ENCODE data around the gene UGT1A8.

UGT1A8 gene

GRCh38 chr2:233658610-233659009 lies 41.2 kb downstream of the UGT1A8 start:
- CTCF ChIA-PET = no interaction called here
- TF ChIP-seq, protein P1, sequence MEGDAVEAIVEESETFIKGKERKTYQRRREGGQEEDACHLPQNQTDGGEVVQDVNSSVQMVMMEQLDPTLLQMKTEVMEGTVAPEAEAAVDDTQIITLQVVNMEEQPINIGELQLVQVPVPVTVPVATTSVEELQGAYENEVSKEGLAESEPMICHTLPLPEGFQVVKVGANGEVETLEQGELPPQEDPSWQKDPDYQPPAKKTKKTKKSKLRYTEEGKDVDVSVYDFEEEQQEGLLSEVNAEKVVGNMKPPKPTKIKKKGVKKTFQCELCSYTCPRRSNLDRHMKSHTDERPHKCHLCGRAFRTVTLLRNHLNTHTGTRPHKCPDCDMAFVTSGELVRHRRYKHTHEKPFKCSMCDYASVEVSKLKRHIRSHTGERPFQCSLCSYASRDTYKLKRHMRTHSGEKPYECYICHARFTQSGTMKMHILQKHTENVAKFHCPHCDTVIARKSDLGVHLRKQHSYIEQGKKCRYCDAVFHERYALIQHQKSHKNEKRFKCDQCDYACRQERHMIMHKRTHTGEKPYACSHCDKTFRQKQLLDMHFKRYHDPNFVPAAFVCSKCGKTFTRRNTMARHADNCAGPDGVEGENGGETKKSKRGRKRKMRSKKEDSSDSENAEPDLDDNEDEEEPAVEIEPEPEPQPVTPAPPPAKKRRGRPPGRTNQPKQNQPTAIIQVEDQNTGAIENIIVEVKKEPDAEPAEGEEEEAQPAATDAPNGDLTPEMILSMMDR (IDR thresholded peaks at IDR 0.05; ENCODE audit: control extremely low read depth, extremely low read depth, low read depth, missing control alignments) = no peak
- no peak for DNase-seq (ENCODE audit: extremely low spot score)
- POLR2A ChIA-PET = no interaction called here

DNA sequence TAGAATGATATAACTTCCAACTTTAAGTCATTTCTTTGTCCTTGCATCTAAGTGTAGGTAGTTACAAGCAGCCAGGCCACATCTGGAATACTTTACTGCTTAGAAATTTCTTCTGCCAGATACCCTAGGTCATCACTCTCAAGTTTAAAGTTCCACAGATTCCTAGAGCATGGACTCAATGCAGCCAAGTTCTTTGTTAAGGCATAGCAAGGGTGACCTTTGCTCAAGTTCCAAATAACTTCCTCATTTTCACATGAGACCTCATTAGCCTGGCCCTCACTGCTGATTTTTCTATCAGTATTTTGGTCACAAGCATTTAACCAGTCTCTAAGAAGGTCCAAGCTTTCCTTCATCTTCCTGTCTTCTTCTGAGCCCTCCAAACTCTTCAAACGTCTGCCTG lies 46.5 kb downstream of the UGT1A8 start:
- no peak for DNase-seq (ENCODE audit: extremely low spot score)
- ChIA-PET POLR2A (no interaction called here), CTCF (no interaction called here)
- TF ChIP-seq, protein P1 (IDR thresholded peaks at IDR 0.05; ENCODE audit: control extremely low read depth, extremely low read depth, low read depth, missing control alignments) = no peak

DNA sequence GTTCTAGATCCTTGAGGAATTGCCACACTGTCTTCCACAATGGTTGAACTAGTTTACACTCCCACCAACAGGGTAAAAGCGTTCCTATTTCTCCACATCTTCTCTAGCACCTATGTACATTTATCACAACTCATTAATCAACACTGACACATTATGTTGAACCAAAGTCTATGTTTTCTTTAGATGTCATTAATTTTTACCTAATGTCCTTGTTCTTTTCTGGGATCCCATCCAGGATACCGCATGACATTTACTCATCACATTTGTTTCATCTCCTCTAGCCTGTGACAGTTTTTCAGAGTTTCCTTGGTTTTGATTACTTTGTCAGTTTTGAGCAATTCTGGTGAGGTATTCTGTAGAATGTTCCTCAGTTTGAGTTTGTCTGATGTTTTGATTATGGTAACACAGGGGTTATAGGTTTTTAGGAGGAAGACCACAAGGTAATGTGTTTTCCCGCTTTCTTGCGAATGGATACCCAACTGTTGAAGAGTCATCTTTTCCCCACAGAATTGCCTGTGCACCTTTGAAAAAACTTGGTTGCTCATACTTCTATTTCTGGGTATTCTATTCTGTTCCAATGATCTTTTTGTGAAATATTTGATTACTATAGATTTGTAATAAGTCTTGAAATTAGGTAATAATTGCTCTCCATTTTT lies 51.3 kb downstream of the UGT1A8 start:
- ChIA-PET POLR2A (no interaction called here), CTCF (no interaction called here)
- TF ChIP-seq, protein P1 (IDR thresholded peaks at IDR 0.05; ENCODE audit: control extremely low read depth, extremely low read depth, low read depth, missing control alignments) = no peak
- DNase-seq (ENCODE audit: extremely low spot score) = no peak

GRCh38 chr2:233671290-233672161 lies 54.1 kb downstream of the UGT1A8 start, which contains the start of gene UGT1A9:
UGT1A9 (plus strand) TSS chr2:233671898; CDS start chr2:233671935, 37 bp downstream.
- ChIA-PET CTCF (interaction anchor here (1.1 kb wide), 1 partner anchor 8 kb away, joined by 4 read pairs; no protein-coding TSS in a partner anchor), POLR2A (no interaction called here)
- TF ChIP-seq, protein P1 (IDR thresholded peaks at IDR 0.05; ENCODE audit: control extremely low read depth, extremely low read depth, low read depth, missing control alignments) = no peak
- DNase-seq (ENCODE audit: extremely low spot score) = no peak

GRCh38 chr2:233672886-233673285 lies 55.5 kb downstream of the UGT1A8 start:
- TF ChIP-seq, protein P1 (IDR thresholded peaks at IDR 0.05; ENCODE audit: control extremely low read depth, extremely low read depth, low read depth, missing control alignments) = no peak

GRCh38 chr2:233673896-233674295 lies 56.5 kb downstream of the UGT1A8 start:
- ChIA-PET CTCF (no interaction called here), POLR2A (no interaction called here)
- DNase-seq (ENCODE audit: extremely low spot score) = no peak

More at GRCh38 chr2:233672886-233673285, 55.5 kb downstream of the UGT1A8 start:
- ChIA-PET CTCF (no interaction called here), POLR2A (no interaction called here)
- no peak for DNase-seq (ENCODE audit: extremely low spot score)

More at GRCh38 chr2:233673896-233674295, 56.5 kb downstream of the UGT1A8 start:
- TF ChIP-seq, protein P1 (IDR thresholded peaks at IDR 0.05; ENCODE audit: control extremely low read depth, extremely low read depth, low read depth, missing control alignments) = no peak

All from GM10248 (cell line).